ENCODE results near the gene NLRP6.
A peak's percentile ranks its signal among the peaks of the same experiment; 100 is the strongest.
"Not testable (repeated sequence)": the region's sequence is repeated elsewhere in the genome, so short reads cannot be mapped to it uniquely, and the experiment has no call there.

NLRP6 gene

GRCh38 chr11:316031-316701, 38.0 kb downstream of the NLRP6 start:
- DNase-seq (ENCODE audit: low spot score in 2 of 2) = peak in 1 of 2 experiments; percentile 48
- peak overlapping the region; percentile 4; the same call in 1 of the 2 replicates for H3K4me3 ChIP-seq
- H3K4me1 ChIP-seq = peaks cover 30% of the 10 kb centered on the region
- no peaks in the 10 kb centered on the region for H3K27me3 ChIP-seq (ENCODE audit: low read depth)
- in situ Hi-C loops (cut with MboI; ENCODE audit: low sequenced_read_pairs) = no loop called here
- H3K36me3 ChIP-seq (replicated peaks) = no peaks in the 10 kb centered on the region
- no peaks in the 10 kb centered on the region for H3K9me3 ChIP-seq

- DNase-seq (ENCODE audit: low spot score in 2 of 2) = peak; percentile 59 to 89
- in situ Hi-C loops (cut with MboI; ENCODE audit: low sequenced_read_pairs) = no loop called here
- H3K27me3 ChIP-seq (ENCODE audit: low read depth) = no peaks in the 10 kb centered on the region
- no peak overlapping the region for H3K4me3 ChIP-seq
- H3K36me3 ChIP-seq (replicated peaks) = no peaks in the 10 kb centered on the region
- H3K4me1 ChIP-seq = peaks cover 30% of the 10 kb centered on the region
- no peaks in the 10 kb centered on the region for H3K9me3 ChIP-seq
Measured at GRCh38 chr11:316891-317301, 38.7 kb downstream of the NLRP6 start.

GRCh38 chr11:317668-318404, 39.6 kb downstream of the NLRP6 start:
- H3K27me3 ChIP-seq (ENCODE audit: low read depth); H3K9me3 ChIP-seq; in situ Hi-C loops (cut with MboI; ENCODE audit: low sequenced_read_pairs); H3K36me3 ChIP-seq (replicated peaks); DNase-seq (ENCODE audit: low spot score in 2 of 2); H3K4me3 ChIP-seq: not testable (repeated sequence)
- H3K4me1 ChIP-seq = peaks cover 29% of the 10 kb centered on the region

GRCh38 chr11:318405-319120, 40.4 kb downstream of the NLRP6 start:
- DNase-seq (ENCODE audit: low spot score in 2 of 2); H3K4me3 ChIP-seq; H3K36me3 ChIP-seq (replicated peaks); in situ Hi-C loops (cut with MboI; ENCODE audit: low sequenced_read_pairs); H3K27me3 ChIP-seq (ENCODE audit: low read depth); H3K9me3 ChIP-seq: not testable (repeated sequence)
- H3K4me1 ChIP-seq = peaks cover 23% of the 10 kb centered on the region

- H3K27me3 ChIP-seq (ENCODE audit: low read depth); H3K36me3 ChIP-seq (replicated peaks); H3K4me3 ChIP-seq; H3K9me3 ChIP-seq; DNase-seq (ENCODE audit: low spot score in 2 of 2); in situ Hi-C loops (cut with MboI; ENCODE audit: low sequenced_read_pairs): not testable (repeated sequence)
- peaks cover 16% of the 10 kb centered on the region for H3K4me1 ChIP-seq
Measured at GRCh38 chr11:319121-319887, 41.1 kb downstream of the NLRP6 start.

- DNase-seq (ENCODE audit: low spot score in 2 of 2); H3K36me3 ChIP-seq (replicated peaks); H3K9me3 ChIP-seq; H3K27me3 ChIP-seq (ENCODE audit: low read depth); H3K4me3 ChIP-seq; in situ Hi-C loops (cut with MboI; ENCODE audit: low sequenced_read_pairs): not testable (repeated sequence)
- H3K4me1 ChIP-seq = peaks cover 16% of the 10 kb centered on the region
Measured at GRCh38 chr11:319888-320273, 41.7 kb downstream of the NLRP6 start.

- no peaks in the 10 kb centered on the region for H3K9me3 ChIP-seq
- no peaks in the 10 kb centered on the region for H3K36me3 ChIP-seq (replicated peaks)
- in situ Hi-C loops (cut with MboI; ENCODE audit: low sequenced_read_pairs) = no loop called here
- no peak for DNase-seq (ENCODE audit: low spot score in 2 of 2)
- H3K27me3 ChIP-seq (ENCODE audit: low read depth) = no peaks in the 10 kb centered on the region
- no peak overlapping the region for H3K4me3 ChIP-seq
- no peaks in the 10 kb centered on the region for H3K4me1 ChIP-seq
Measured at GRCh38 chr11:324156-324555, 45.9 kb downstream of the NLRP6 start.

- H3K4me3 ChIP-seq; H3K27me3 ChIP-seq (ENCODE audit: low read depth); H3K9me3 ChIP-seq; H3K4me1 ChIP-seq; H3K36me3 ChIP-seq (replicated peaks); DNase-seq (ENCODE audit: low spot score in 2 of 2); in situ Hi-C loops (cut with MboI; ENCODE audit: low sequenced_read_pairs): not testable (repeated sequence)
Measured at GRCh38 chr11:324593-325517, 46.6 kb downstream of the NLRP6 start.

GRCh38 chr11:325796-326591, 47.8 kb downstream of the NLRP6 start:
- DNase-seq (ENCODE audit: low spot score in 2 of 2) = no peak
- in situ Hi-C loops (cut with MboI; ENCODE audit: low sequenced_read_pairs) = no loop called here
- Histone ChIP-seq H3K4me3 (no peak overlapping the region), H3K9me3 (no peaks in the 10 kb centered on the region), H3K4me1 (no peaks in the 10 kb centered on the region; the same call in 1 of the 2 replicates), H3K27me3 (ENCODE audit: low read depth) (no peaks in the 10 kb centered on the region), H3K36me3 (replicated peaks) (no peaks in the 10 kb centered on the region)

GRCh38 chr11:326592-326841, 48.3 kb downstream of the NLRP6 start:
- Histone ChIP-seq H3K36me3 (replicated peaks) (no peaks in the 10 kb centered on the region), H3K4me3 (no peak overlapping the region), H3K27me3 (ENCODE audit: low read depth) (no peaks in the 10 kb centered on the region), H3K4me1 (no peaks in the 10 kb centered on the region; the same call in 1 of the 2 replicates), H3K9me3 (no peaks in the 10 kb centered on the region)
- DNase-seq (ENCODE audit: low spot score in 2 of 2) = no peak
- in situ Hi-C loops (cut with MboI; ENCODE audit: low sequenced_read_pairs) = no loop called here

- H3K9me3 ChIP-seq = no peaks in the 10 kb centered on the region
- H3K4me3 ChIP-seq = no peak overlapping the region
- no peaks in the 10 kb centered on the region for H3K27me3 ChIP-seq (ENCODE audit: low read depth)
- H3K4me1 ChIP-seq = no peaks in the 10 kb centered on the region; the same call in 1 of the 2 replicates
- DNase-seq (ENCODE audit: low spot score in 2 of 2) = no peak
- H3K36me3 ChIP-seq (replicated peaks) = no peaks in the 10 kb centered on the region
- in situ Hi-C loops (cut with MboI; ENCODE audit: low sequenced_read_pairs) = no loop called here
Measured at GRCh38 chr11:326842-327580, 48.8 kb downstream of the NLRP6 start.

GRCh38 chr11:327581-327923, 49.3 kb downstream of the NLRP6 start:
- H3K4me3 ChIP-seq = no peak overlapping the region
- in situ Hi-C loops (cut with MboI; ENCODE audit: low sequenced_read_pairs) = no loop called here

More at GRCh38 chr11:327581-327923, 49.3 kb downstream of the NLRP6 start:
- Histone ChIP-seq H3K9me3 (no peaks in the 10 kb centered on the region), H3K36me3 (replicated peaks) (no peaks in the 10 kb centered on the region), H3K4me1 (no peaks in the 10 kb centered on the region; the same call in 1 of the 2 replicates), H3K27me3 (ENCODE audit: low read depth) (no peaks in the 10 kb centered on the region)
- DNase-seq (ENCODE audit: low spot score in 2 of 2) = no peak

All from HAP-1 (cell line).